ENCODE measurements around the gene LAMC3.

DNA sequence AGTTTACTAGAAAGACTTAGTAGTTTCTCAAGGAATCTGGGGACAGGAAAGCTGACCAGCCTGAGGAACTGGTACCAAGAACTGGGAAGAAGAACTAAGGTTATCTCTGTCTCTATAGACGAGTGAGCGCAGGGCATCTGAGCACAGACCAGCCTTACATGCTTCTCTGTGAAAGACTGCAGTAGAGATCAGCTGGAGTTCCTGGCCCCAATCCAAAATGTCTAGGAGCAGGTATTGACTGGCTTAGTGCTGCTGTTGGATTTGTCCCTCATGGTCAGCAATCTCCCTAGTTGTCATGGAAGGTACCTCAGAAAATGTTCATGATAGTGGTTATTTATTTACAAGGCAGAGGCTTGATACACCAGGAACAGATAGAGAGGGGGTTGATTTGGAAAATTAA, 129.7 kb downstream of the LAMC3 start:
- TF ChIP-seq, protein P1, sequence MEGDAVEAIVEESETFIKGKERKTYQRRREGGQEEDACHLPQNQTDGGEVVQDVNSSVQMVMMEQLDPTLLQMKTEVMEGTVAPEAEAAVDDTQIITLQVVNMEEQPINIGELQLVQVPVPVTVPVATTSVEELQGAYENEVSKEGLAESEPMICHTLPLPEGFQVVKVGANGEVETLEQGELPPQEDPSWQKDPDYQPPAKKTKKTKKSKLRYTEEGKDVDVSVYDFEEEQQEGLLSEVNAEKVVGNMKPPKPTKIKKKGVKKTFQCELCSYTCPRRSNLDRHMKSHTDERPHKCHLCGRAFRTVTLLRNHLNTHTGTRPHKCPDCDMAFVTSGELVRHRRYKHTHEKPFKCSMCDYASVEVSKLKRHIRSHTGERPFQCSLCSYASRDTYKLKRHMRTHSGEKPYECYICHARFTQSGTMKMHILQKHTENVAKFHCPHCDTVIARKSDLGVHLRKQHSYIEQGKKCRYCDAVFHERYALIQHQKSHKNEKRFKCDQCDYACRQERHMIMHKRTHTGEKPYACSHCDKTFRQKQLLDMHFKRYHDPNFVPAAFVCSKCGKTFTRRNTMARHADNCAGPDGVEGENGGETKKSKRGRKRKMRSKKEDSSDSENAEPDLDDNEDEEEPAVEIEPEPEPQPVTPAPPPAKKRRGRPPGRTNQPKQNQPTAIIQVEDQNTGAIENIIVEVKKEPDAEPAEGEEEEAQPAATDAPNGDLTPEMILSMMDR (IDR thresholded peaks at IDR 0.05), result no peak
- TF ChIP-seq POLR2A (IDR thresholded peaks at IDR 0.05), result no peak

Data from breast epithelium (tissue), 3 donors.